Measurements from ENCODE around the gene ANP32E. TPM values are rescaled to one million over a fixed set of nuclear protein-coding genes. Genes with fewer than 3 reads are reported as not detected.
A peak's percentile ranks its signal among the peaks of the same experiment; 100 is the strongest.
"Not testable (repeated sequence)": the region's sequence is repeated elsewhere in the genome, so short reads cannot be mapped to it uniquely, and the experiment has no call there.

ANP32E gene
- total RNA-seq, 1 donor from 2014 or later, result 71.9 TPM

- Mint-ChIP-seq H3K9me3 (no peaks in the 10 kb centered on the region), H3K27ac (peak overlapping the region; percentile 94), H3K4me3 (no peak overlapping the region), H3K27me3 (no peaks in the 10 kb centered on the region), H3K36me3 (peaks cover 4% of the 10 kb centered on the region), H3K4me1 (ENCODE audit: unreplicated experiment) (peaks cover 9% of the 10 kb centered on the region)
- DNase-seq (ENCODE audit: extremely low spot score, unreplicated experiment), result peak; percentile 76
- TF ChIP-seq CTCF (conservative IDR thresholded peaks at IDR 0.05), result no peak
Observed at GRCh38 chr1:150234566-150235293, 1.2 kb downstream of the ANP32E start.

GRCh38 chr1:150234309-150234565 lies 1.7 kb downstream of the ANP32E start:
- no peak for TF ChIP-seq CTCF (conservative IDR thresholded peaks at IDR 0.05)
- no peak for DNase-seq (ENCODE audit: extremely low spot score, unreplicated experiment)
- Mint-ChIP-seq H3K27ac (peak overlapping the region; percentile 94), H3K4me3 (no peak overlapping the region), H3K9me3 (no peaks in the 10 kb centered on the region), H3K36me3 (peaks cover 4% of the 10 kb centered on the region), H3K27me3 (no peaks in the 10 kb centered on the region), H3K4me1 (ENCODE audit: unreplicated experiment) (peaks cover 9% of the 10 kb centered on the region)

- Mint-ChIP-seq H3K4me1 (ENCODE audit: unreplicated experiment) (peaks cover 9% of the 10 kb centered on the region), H3K4me3 (no peak overlapping the region), H3K36me3 (peaks cover 8% of the 10 kb centered on the region), H3K27me3 (no peaks in the 10 kb centered on the region), H3K27ac (peak overlapping the region; percentile 94), H3K9me3 (no peaks in the 10 kb centered on the region)
- no peak for TF ChIP-seq CTCF (conservative IDR thresholded peaks at IDR 0.05)
- DNase-seq (ENCODE audit: extremely low spot score, unreplicated experiment), result peak; percentile 27
Observed at GRCh38 chr1:150233359-150234308, 2.3 kb downstream of the ANP32E start.

- not testable (repeated sequence) for H3K9me3 Mint-ChIP-seq; H3K27me3 Mint-ChIP-seq; H3K27ac Mint-ChIP-seq; H3K4me1 Mint-ChIP-seq (ENCODE audit: unreplicated experiment)
- Mint-ChIP-seq H3K36me3 (peaks cover 11% of the 10 kb centered on the region), H3K4me3 (peak overlapping the region; percentile 57)
- peak; percentile 27 for DNase-seq (ENCODE audit: extremely low spot score, unreplicated experiment)
Observed at GRCh38 chr1:150232921-150233320, 3.0 kb downstream of the ANP32E start.

GRCh38 chr1:150228246-150228645 lies 7.7 kb downstream of the ANP32E start:
- H3K4me1 Mint-ChIP-seq (ENCODE audit: unreplicated experiment); H3K27me3 Mint-ChIP-seq; H3K27ac Mint-ChIP-seq; H3K9me3 Mint-ChIP-seq; DNase-seq (ENCODE audit: extremely low spot score, unreplicated experiment); H3K4me3 Mint-ChIP-seq: not testable (repeated sequence)
- H3K36me3 Mint-ChIP-seq, result peaks cover 44% of the 10 kb centered on the region

GRCh38 chr1:150227228-150227627 lies 8.7 kb downstream of the ANP32E start:
- Mint-ChIP-seq H3K4me1 (ENCODE audit: unreplicated experiment) (no peaks in the 10 kb centered on the region), H3K27ac (no peak overlapping the region)

More at GRCh38 chr1:150227228-150227627, 8.7 kb downstream of the ANP32E start:
- H3K4me3 Mint-ChIP-seq, result no peak overlapping the region
- H3K9me3 Mint-ChIP-seq, result no peaks in the 10 kb centered on the region
- no peaks in the 10 kb centered on the region for H3K27me3 Mint-ChIP-seq
- TF ChIP-seq CTCF (conservative IDR thresholded peaks at IDR 0.05), result no peak
- no peak for DNase-seq (ENCODE audit: extremely low spot score, unreplicated experiment)
- peaks cover 48% of the 10 kb centered on the region for H3K36me3 Mint-ChIP-seq

Data from type B pancreatic cell (in vitro differentiated cells).